Right lobe of liver (tissue), 4 donors: ENCODE data around the gene GBE1.

ENCODE experiments used
- CTCF ChIP-seq, 4 donors: fragments of 200-600 bp in 3 of 4; fragments of 450-650 bp in 1 of 4; IDR thresholded peaks; one replicate each; pipeline versions ENCODE4 v1.5.1 to v1.8.0; 2016 to 2022; ENCODE audit warnings: antibody characterized with exemption in 4 of 4, mild to moderate bottlenecking in 2 of 4
- POLR2A ChIP-seq: fragments of 450-650 bp; IDR thresholded peaks from one replicate; pipeline ENCODE4 v1.6.1; 2017; ENCODE audit warnings: antibody characterized with exemption, mild to moderate bottlenecking
- donor health status: DM: no; HTN: no; CAD: no.
- donor health status: DM: no; HTN: no; CAD: no.
- donor health status: DM: no; HTN: yes; CAD: no.

- TF ChIP-seq POLR2A (no peak), CTCF (IDR thresholded peaks at IDR 0.05) (no peak)
Observed at GRCh38 chr3:81580355-81580754, 181.1 kb downstream of the GBE1 start.
